HG03095 (cell line): ENCODE data around the gene APOO.
"Not testable (repeated sequence)": the region's sequence is repeated elsewhere in the genome, so short reads cannot be mapped to it uniquely, and the experiment has no call there.

Source experiments
- ATAC-seq: cut with Tn5 transposase; IDR thresholded peaks from one replicate; pipeline ENCODE4 v1.9.1; 2021; ENCODE audit warnings: moderate library complexity; ENCODE audit not compliant: unreplicated experiment

Gene APOO

GRCh38 chrX:23904096-23904495 is 3.6 kb downstream of the APOO start:
- ATAC-seq = no peak

DNA sequence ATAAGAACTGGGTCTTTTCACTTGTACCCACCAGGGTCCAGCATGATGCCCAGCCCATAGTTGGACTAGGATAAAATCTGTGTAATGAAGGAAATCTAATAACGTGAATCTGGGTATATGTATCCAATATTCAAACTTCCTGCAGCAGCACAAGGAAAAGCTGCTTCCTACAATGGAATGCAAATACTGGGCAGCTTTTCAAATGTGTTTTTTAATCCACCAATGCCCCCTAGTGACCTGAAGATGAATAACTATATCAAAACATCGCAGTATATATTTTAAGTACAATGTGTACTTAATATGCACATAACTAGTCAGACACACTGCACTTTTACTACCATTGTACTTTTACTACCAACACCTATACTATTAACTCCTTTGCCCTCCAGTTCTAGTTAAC is 5.3 kb downstream of the APOO start:
- no peak for ATAC-seq

DNA sequence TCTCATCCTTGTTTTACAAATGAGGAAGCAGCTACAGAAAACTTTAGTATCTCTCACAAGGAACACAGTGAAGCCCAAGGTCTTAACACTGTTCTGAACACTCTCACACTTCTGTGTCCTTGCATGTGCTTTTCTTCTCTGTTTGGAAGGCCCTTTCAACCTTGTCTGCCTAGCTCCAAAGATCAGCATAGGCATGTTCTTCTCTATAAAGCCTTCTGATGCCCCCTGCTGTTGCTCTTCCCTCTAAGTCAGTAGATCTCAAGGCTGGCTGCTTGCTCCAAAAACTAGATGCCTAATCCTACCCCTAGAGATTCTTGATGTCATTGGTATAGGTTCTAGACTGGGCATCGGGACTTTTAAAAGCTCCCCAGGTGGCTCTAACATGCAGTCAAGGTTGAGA is 5.9 kb downstream of the APOO start:
- ATAC-seq = peak; percentile 65

- ATAC-seq = no peak
These were observed 6.7 kb downstream of the APOO start for GRCh38 chrX:23901060-23901459.

DNA sequence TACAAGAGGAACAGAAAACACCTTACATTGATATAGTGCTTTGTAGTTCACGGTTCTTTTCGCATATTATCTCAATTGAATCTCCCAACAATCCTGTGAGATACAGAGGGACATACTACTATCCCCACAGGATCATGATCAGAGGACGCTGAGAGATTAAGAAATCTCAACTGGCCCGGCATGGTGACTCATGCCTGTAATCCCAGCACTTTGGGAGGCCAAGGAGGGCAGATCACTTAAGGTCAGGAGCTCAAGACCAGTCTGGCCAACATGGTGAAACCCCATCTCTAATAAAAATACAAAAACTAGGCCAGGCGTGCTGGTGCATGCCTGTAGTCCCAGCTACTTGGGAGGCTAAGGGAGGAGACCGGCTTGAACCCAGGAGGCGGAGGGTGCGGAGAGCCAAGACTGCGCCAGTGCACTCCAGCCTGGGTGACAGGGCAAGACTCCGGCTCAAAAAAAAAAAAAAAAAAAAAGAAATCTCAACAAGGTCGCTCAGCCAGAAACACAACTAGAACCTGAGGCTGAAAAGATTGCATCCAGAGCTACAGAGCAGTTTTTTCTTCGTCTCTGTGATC is 7.4 kb downstream of the APOO start:
- no peak for ATAC-seq

GRCh38 chrX:23898412-23898959 is 9.3 kb downstream of the APOO start:
- ATAC-seq = no peak

GRCh38 chrX:23896981-23897380 is 10.8 kb downstream of the APOO start:
- ATAC-seq = no peak

- not testable (repeated sequence) for ATAC-seq
These were observed 11.2 kb downstream of the APOO start for GRCh38 chrX:23896539-23896938.

DNA sequence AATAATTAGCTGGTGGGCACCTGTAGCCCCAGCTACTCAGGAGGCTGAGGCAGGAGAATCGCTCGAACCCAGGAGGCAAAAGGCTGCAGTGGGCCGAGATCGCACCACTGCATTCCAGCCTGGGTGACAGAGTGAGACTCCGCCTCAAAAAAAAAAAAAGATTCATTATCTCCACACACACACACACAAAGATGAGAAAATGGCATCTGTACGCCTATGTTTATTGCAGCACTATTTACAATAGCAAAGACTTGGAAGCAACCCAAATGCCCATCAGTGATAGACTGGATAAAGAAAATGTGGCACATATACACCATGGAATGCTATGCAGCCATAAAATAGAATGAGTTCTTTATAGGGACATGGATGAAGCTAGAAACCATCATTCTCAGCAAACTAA is 12.7 kb downstream of the APOO start:
- not testable (repeated sequence) for ATAC-seq

DNA sequence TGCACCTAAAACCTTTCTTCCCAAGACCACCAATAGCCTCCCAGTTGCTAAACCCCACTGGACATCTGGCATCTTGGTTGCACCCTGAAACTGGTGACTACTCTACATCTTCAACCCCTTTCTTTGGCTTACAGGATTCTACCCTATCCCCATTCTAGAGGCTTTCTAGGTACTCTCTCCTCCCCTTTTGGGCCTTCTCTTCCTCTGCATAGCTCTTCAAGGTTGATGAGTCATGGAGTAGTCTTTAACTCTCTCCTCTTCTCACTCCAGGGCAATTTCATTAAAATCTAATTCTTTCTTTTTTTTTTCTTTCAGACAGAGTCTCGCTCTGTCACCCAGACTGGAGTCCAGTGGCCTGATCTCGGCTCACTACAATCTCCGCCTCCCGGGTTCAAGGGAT is 16.8 kb downstream of the APOO start:
- no peak for ATAC-seq

- ATAC-seq = no peak
These were observed 18.7 kb downstream of the APOO start for GRCh38 chrX:23888887-23889501.

- ATAC-seq = no peak
These were observed 19.8 kb downstream of the APOO start for GRCh38 chrX:23887918-23888317.

GRCh38 chrX:23887451-23887850 is 20.3 kb downstream of the APOO start:
- ATAC-seq = no peak

DNA sequence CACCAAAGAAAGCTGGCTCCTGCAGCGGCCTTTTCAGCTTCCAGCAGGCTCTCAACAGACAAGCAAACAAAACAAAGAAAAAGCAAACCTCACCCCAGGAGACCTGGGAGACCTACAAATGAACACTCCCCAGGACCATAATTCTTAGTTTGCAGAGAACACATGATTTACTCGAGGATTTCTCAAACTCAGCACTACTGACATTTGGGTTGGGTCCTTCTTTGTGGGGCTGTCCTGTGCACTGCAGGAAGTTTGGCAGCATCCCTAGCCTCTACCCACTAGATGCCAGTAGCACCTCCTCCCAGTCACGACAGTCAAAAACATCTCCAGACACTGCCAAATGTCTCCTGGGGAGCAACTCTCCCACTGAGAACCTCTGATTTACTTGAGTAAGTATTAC is 21.9 kb downstream of the APOO start:
- no peak for ATAC-seq

GRCh38 chrX:23884427-23885024 is 23.2 kb downstream of the APOO start:
- ATAC-seq = no peak

GRCh38 chrX:23883737-23884354 is 23.9 kb downstream of the APOO start:
- ATAC-seq = no peak

DNA sequence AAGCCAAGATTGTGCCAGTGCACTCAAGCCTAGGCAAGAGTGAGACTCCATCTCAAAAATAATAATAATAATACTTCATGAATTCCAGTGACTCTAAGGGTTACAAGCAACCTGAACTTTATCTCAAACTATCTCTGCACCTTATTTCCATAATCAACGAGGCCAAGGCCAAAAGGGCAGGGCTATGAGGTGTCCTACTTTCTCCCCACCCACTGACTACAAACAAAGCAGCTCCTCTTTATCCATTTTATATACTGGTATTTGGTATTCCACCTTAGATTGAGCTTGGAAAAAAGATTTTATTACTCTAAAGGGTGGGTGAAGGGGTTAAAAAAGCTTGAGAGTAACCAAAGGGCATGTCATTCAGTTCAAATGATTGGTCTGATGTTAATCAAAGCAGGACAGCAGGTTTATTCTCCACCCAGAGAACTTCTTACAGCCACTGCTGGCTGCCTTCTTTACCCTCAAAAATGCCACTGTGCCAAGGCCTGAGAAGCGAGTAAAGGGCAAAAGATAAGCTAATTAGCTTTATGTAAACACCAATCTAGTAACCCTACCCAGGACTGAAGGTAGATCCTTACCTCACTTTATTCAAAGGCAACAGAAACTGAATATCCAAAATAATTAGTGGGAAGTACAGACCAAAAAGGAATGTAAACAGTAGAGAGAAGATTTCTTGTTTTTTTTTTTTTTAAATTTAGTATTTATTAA is 28.2 kb downstream of the APOO start:
- no peak for ATAC-seq

- no peak for ATAC-seq
These were observed 35.7 kb downstream of the APOO start for GRCh38 chrX:23871905-23872546.

- no peak for ATAC-seq
These were observed 37.7 kb downstream of the APOO start for GRCh38 chrX:23870041-23870440.

DNA sequence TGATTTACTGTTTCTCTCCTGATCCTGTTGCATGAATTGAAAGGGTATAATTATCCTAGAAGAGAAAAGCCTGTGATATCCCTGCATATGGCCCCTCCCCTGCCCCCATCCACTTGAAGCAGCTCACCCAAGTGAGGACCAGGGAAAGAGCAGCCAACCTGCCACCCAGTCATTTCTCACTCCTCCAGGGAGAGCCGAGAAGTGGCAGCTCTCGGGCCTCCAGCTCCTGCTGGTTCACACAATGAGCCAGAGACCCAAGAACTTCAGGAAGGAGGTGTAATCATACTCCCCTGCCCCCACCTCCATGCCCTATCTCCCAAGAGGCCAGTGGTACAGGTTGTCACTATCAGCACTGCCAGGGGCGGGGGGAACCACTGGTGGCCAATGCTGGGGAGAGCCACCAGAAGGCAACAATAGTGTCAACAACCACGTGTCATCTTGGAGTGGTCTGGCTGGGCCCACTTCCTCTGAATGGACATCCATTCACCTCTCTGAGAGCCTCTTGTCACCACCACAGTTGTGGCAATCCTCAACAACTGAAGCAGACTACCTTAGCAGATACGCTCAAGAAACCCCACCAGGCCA is 42.9 kb downstream of the APOO start:
- ATAC-seq = no peak
